ENCODE measurements around the gene EFCC1. TPM values are rescaled to one million over a fixed set of nuclear protein-coding genes. Genes with fewer than 3 reads are reported as not detected.
A peak's percentile ranks its signal among the peaks of the same experiment; 100 is the strongest.
"Not testable (repeated sequence)": the region's sequence is repeated elsewhere in the genome, so short reads cannot be mapped to it uniquely, and the experiment has no call there.

The EFCC1 gene
- total and polyA plus RNA-seq, 3 experiments from 2014 or later: 0.11 to 0.22 TPM; not detected in 1

GRCh38 chr3:129061888-129062834 lies 61.1 kb downstream of the EFCC1 start:
- Histone ChIP-seq H3K36me3 (ENCODE audit: insufficient read depth, low read length) (no peaks in the 10 kb centered on the region), H3K27me3 (ENCODE audit: insufficient read depth, low read length, poor library complexity, severe bottlenecking) (no peaks in the 10 kb centered on the region), H3K4me3 (ENCODE audit: low read length) (no peak overlapping the region), H3K4me1 (ENCODE audit: insufficient read depth, low read length) (no peaks in the 10 kb centered on the region), H3K9me3 (ENCODE audit: low read length) (no peaks in the 10 kb centered on the region), H3K27ac (ENCODE audit: low read depth, low read length) (no peak overlapping the region)
- POLR2A ChIA-PET: no interaction called here
- DNase-seq: no peak
- H3K4me1 Mint-ChIP-seq: no peaks in the 10 kb centered on the region
- H3K36me3 Mint-ChIP-seq: no peaks in the 10 kb centered on the region
- H3K27ac Mint-ChIP-seq: no peak overlapping the region
- H3K4me3 Mint-ChIP-seq: no peak overlapping the region
- no peaks in the 10 kb centered on the region for H3K9me3 Mint-ChIP-seq
- peaks cover 3 to 5% of the 10 kb centered on the region in 2 donors for H3K27me3 Mint-ChIP-seq
- CTCF ChIA-PET: interaction anchor here (1.6 to 1.9 kb wide), 2 partner anchors 10 to 92 kb away, joined by 3 to 4 read pairs; no protein-coding TSS in a partner anchor

GRCh38 chr3:129063091-129063640 lies 62.1 kb downstream of the EFCC1 start:
- peaks cover 0 to 7% (median 3%) of the 10 kb centered on the region in 3 donors for H3K4me1 Mint-ChIP-seq
- no peaks in the 10 kb centered on the region for H3K27me3 ChIP-seq (ENCODE audit: insufficient read depth, low read length, poor library complexity, severe bottlenecking)
- ChIA-PET CTCF (interaction anchor here (0.9 to 1.9 kb wide), 2 partner anchors 10 to 93 kb away, joined by 4 read pairs; no protein-coding TSS in a partner anchor), POLR2A (no interaction called here)
- no peaks in the 10 kb centered on the region for H3K36me3 Mint-ChIP-seq
- H3K4me1 ChIP-seq (ENCODE audit: insufficient read depth, low read length): no peaks in the 10 kb centered on the region
- no peak overlapping the region for H3K4me3 ChIP-seq (ENCODE audit: low read length)
- H3K27ac ChIP-seq (ENCODE audit: low read depth, low read length): no peak overlapping the region
- H3K27ac Mint-ChIP-seq: no peak overlapping the region
- peaks cover 6 to 14% of the 10 kb centered on the region in 2 donors for H3K27me3 Mint-ChIP-seq
- no peaks in the 10 kb centered on the region for H3K36me3 ChIP-seq (ENCODE audit: insufficient read depth, low read length)
- no peak overlapping the region for H3K4me3 Mint-ChIP-seq
- DNase-seq: no peak
- no peaks in the 10 kb centered on the region for H3K9me3 Mint-ChIP-seq
- H3K9me3 ChIP-seq (ENCODE audit: low read length): no peaks in the 10 kb centered on the region

GRCh38 chr3:129063841-129064482 lies 62.9 kb downstream of the EFCC1 start:
- CTCF ChIA-PET: interaction anchor here (0.9 kb wide), 1 partner anchor 11 kb away, joined by 4 read pairs; no protein-coding TSS in a partner anchor
- Mint-ChIP-seq H3K27ac (peak overlapping the region in 1 of 8 donors; percentile 68), H3K27me3 (peaks cover 6 to 14% of the 10 kb centered on the region in 2 donors), H3K36me3 (no peaks in the 10 kb centered on the region), H3K9me3 (no peaks in the 10 kb centered on the region), H3K4me3 (no peak overlapping the region), H3K4me1 (peaks cover 2 to 9% (median 3%) of the 10 kb centered on the region in 3 donors)
- no peak overlapping the region for H3K27ac ChIP-seq (ENCODE audit: low read depth, low read length)
- DNase-seq: no peak
- no peaks in the 10 kb centered on the region for H3K9me3 ChIP-seq (ENCODE audit: low read length)
- POLR2A ChIA-PET: interaction anchor here (0.7 kb wide), 1 partner anchor 200 kb away, joined by 4 read pairs; no protein-coding TSS in a partner anchor
- H3K4me3 ChIP-seq (ENCODE audit: low read length): no peak overlapping the region
- H3K27me3 ChIP-seq (ENCODE audit: insufficient read depth, low read length, poor library complexity, severe bottlenecking): no peaks in the 10 kb centered on the region
- H3K4me1 ChIP-seq (ENCODE audit: insufficient read depth, low read length): no peaks in the 10 kb centered on the region
- H3K36me3 ChIP-seq (ENCODE audit: insufficient read depth, low read length): no peaks in the 10 kb centered on the region

- ChIA-PET POLR2A (no interaction called here), CTCF (interaction anchor here (1.4 to 6.0 kb wide), 4 partner anchors 11 to 62 kb away, joined by 3 to 45 read pairs (median 4); no protein-coding TSS in a partner anchor)
- no peak overlapping the region for H3K27ac ChIP-seq (ENCODE audit: low read depth, low read length)
- H3K4me1 Mint-ChIP-seq: peaks cover 3 to 11% (median 5%) of the 10 kb centered on the region in 3 donors
- no peaks in the 10 kb centered on the region for H3K36me3 ChIP-seq (ENCODE audit: insufficient read depth, low read length)
- no peaks in the 10 kb centered on the region for H3K27me3 ChIP-seq (ENCODE audit: insufficient read depth, low read length, poor library complexity, severe bottlenecking)
- peaks cover 10 to 20% of the 10 kb centered on the region in 2 donors for H3K27me3 Mint-ChIP-seq
- H3K36me3 Mint-ChIP-seq: no peaks in the 10 kb centered on the region
- no peaks in the 10 kb centered on the region for H3K4me1 ChIP-seq (ENCODE audit: insufficient read depth, low read length)
- H3K9me3 Mint-ChIP-seq: no peaks in the 10 kb centered on the region
- no peak overlapping the region for H3K4me3 Mint-ChIP-seq
- no peak overlapping the region for H3K4me3 ChIP-seq (ENCODE audit: low read length)
- DNase-seq: no peak
- H3K9me3 ChIP-seq (ENCODE audit: low read length): no peaks in the 10 kb centered on the region
- no peak overlapping the region for H3K27ac Mint-ChIP-seq
Measured at GRCh38 chr3:129065016-129065719, 64.1 kb downstream of the EFCC1 start.

- H3K4me1 Mint-ChIP-seq: peaks cover 3 to 11% (median 5%) of the 10 kb centered on the region in 3 donors
- no peak overlapping the region for H3K27ac Mint-ChIP-seq
- no peak for DNase-seq
- CTCF ChIA-PET: interaction anchor here (1.4 to 6.0 kb wide), 4 partner anchors 12 to 62 kb away, joined by 3 to 45 read pairs (median 4); no protein-coding TSS in a partner anchor
- Histone ChIP-seq H3K27me3 (ENCODE audit: insufficient read depth, low read length, poor library complexity, severe bottlenecking) (no peaks in the 10 kb centered on the region), H3K9me3 (ENCODE audit: low read length) (no peaks in the 10 kb centered on the region), H3K36me3 (ENCODE audit: insufficient read depth, low read length) (no peaks in the 10 kb centered on the region), H3K4me1 (ENCODE audit: insufficient read depth, low read length) (no peaks in the 10 kb centered on the region), H3K4me3 (ENCODE audit: low read length) (no peak overlapping the region), H3K27ac (ENCODE audit: low read depth, low read length) (no peak overlapping the region)
- no peaks in the 10 kb centered on the region for H3K9me3 Mint-ChIP-seq
- POLR2A ChIA-PET: no interaction called here
- H3K4me3 Mint-ChIP-seq: no peak overlapping the region
- no peaks in the 10 kb centered on the region for H3K36me3 Mint-ChIP-seq
- H3K27me3 Mint-ChIP-seq: peaks cover 11 to 23% of the 10 kb centered on the region in 2 donors
Measured at GRCh38 chr3:129065720-129066073, 64.6 kb downstream of the EFCC1 start.

- peak overlapping the region; percentile 35 to 75 (median 66) for H3K4me3 Mint-ChIP-seq
- POLR2A ChIA-PET; H3K36me3 Mint-ChIP-seq; H3K27me3 ChIP-seq (ENCODE audit: insufficient read depth, low read length, poor library complexity, severe bottlenecking); H3K9me3 ChIP-seq (ENCODE audit: low read length); H3K27ac ChIP-seq (ENCODE audit: low read depth, low read length); H3K4me1 ChIP-seq (ENCODE audit: insufficient read depth, low read length); H3K4me3 ChIP-seq (ENCODE audit: low read length); H3K9me3 Mint-ChIP-seq; H3K36me3 ChIP-seq (ENCODE audit: insufficient read depth, low read length): not testable (repeated sequence)
- peaks cover 3 to 11% (median 5%) of the 10 kb centered on the region in 3 donors for H3K4me1 Mint-ChIP-seq
- DNase-seq: peak in 2 of 5 donors; percentile 13 to 46
- H3K27me3 Mint-ChIP-seq: peaks cover 11 to 27% of the 10 kb centered on the region in 2 donors
- H3K27ac Mint-ChIP-seq: peak overlapping the region in 2 of 8 donors; percentile 38 to 82
- CTCF ChIA-PET: interaction anchor here (1.3 to 6.0 kb wide), 3 partner anchors 14 to 95 kb away, joined by 3 to 45 read pairs (median 3); no protein-coding TSS in a partner anchor
Measured at GRCh38 chr3:129067719-129068118, 66.6 kb downstream of the EFCC1 start.

- Histone ChIP-seq H3K4me3 (ENCODE audit: low read length) (no peak overlapping the region), H3K27me3 (ENCODE audit: insufficient read depth, low read length, poor library complexity, severe bottlenecking) (no peaks in the 10 kb centered on the region), H3K36me3 (ENCODE audit: insufficient read depth, low read length) (no peaks in the 10 kb centered on the region), H3K27ac (ENCODE audit: low read depth, low read length) (no peak overlapping the region), H3K4me1 (ENCODE audit: insufficient read depth, low read length) (no peaks in the 10 kb centered on the region), H3K9me3 (ENCODE audit: low read length) (no peaks in the 10 kb centered on the region)
- H3K27me3 Mint-ChIP-seq: peaks cover 11 to 31% of the 10 kb centered on the region in 2 donors
- peak overlapping the region in 6 of 7 donors; percentile 56 to 75 (median 66) for H3K4me3 Mint-ChIP-seq
- no peaks in the 10 kb centered on the region for H3K9me3 Mint-ChIP-seq
- DNase-seq: no peak
- POLR2A ChIA-PET: interaction anchor here (0.6 to 1.8 kb wide), 3 partner anchors 52 to 181 kb away, joined by 3 to 5 read pairs (median 5); partner anchors contain the start of genes COPG1 and RAB43
- CTCF ChIA-PET: interaction anchor here (0.7 to 6.0 kb wide), 4 partner anchors 14 to 94 kb away, joined by 3 to 45 read pairs (median 3); partner anchors contain the start of gene RAB43
- H3K36me3 Mint-ChIP-seq: peaks cover 0 to 4% (median 0%) of the 10 kb centered on the region in 3 donors
- peaks cover 3 to 11% (median 5%) of the 10 kb centered on the region in 3 donors for H3K4me1 Mint-ChIP-seq
- H3K27ac Mint-ChIP-seq: peak overlapping the region in 1 of 8 donors; percentile 82
Measured at GRCh38 chr3:129068291-129068886, 67.3 kb downstream of the EFCC1 start.
